HL-60 (cell line): ENCODE measurements around the gene PSAT1.

ENCODE experiments used
- DNase-seq, 2 experiments: peaks; one replicate each; pipeline ENCODE4 v3.0.0-alpha.2; 2010 to 2020; ENCODE audit warnings: low read depth in 1 of 2, low spot score in 1 of 2
- H3K27ac ChIP-seq: fragments of 250-450 bp; sonication (Bioruptor Pico); replicated peaks from 2 replicates; pipeline ENCODE4 v1.5.1; 2020; ENCODE audit warnings: mild to moderate bottlenecking, moderate library complexity
- H3K27me3 ChIP-seq: fragments of 250-450 bp; sonication (Bioruptor Pico); 2 replicates; pipeline ENCODE4 v1.5.1; 2021; ENCODE audit warnings: mild to moderate bottlenecking, moderate library complexity; ENCODE audit not compliant: insufficient read depth, poor library complexity, severe bottlenecking
- H3K4me3 ChIP-seq: replicated peaks from 2 replicates; pipeline ENCODE4 v1.5.1; 2011; ENCODE audit warnings: mild to moderate bottlenecking, control low read depth, low read length; ENCODE audit not compliant: insufficient read depth
- GABPA ChIP-seq: IDR thresholded peaks from 2 replicates; pipeline ENCODE4 v1.6.1; 2012; ENCODE audit warnings: low read depth
- POLR2AphosphoS5 ChIP-seq: IDR thresholded peaks from 2 replicates; pipeline ENCODE4 v1.6.1; 2012; ENCODE audit warnings: low read depth
- SPI1 ChIP-seq: IDR thresholded peaks from 2 replicates; pipeline ENCODE4 v1.6.1; 2012; ENCODE audit warnings: low read depth, mild to moderate bottlenecking, borderline replicate concordance
- long read RNA-seq: library from polyadenylated mRNA; unstranded; transcript quantifications from one replicate; pipeline ENCODE4 v2.0.0, GENCODE V29; 2020
- TF ChIP-seq, protein P1 (sequence below): IDR thresholded peaks from one replicate; pipeline ENCODE4 v1.5.1; 2011; ENCODE audit warnings: low read length, control low read depth, inconsistent platforms; ENCODE audit not compliant: insufficient read depth
- TF ChIP-seq, protein P2 (sequence below): IDR thresholded peaks from 2 replicates; pipeline ENCODE4 v1.6.1; 2012; ENCODE audit warnings: low read depth; ENCODE audit not compliant: insufficient replicate concordance

The PSAT1 gene
- long read RNA-seq, transcript PSAT1-202 (9 exons, 2,188 nt) = major isoform, 2,211 of 2,565 reads
- long read RNA-seq, transcript PSAT1-201 (8 exons, 1,411 nt) = minor isoform, 282 of 2,565 reads
- long read RNA-seq, partial matches to known transcripts = 22 of 2,565 reads
- long read RNA-seq, other reads (novel, unspliced or antisense) = 50 of 2,565 reads

DNA sequence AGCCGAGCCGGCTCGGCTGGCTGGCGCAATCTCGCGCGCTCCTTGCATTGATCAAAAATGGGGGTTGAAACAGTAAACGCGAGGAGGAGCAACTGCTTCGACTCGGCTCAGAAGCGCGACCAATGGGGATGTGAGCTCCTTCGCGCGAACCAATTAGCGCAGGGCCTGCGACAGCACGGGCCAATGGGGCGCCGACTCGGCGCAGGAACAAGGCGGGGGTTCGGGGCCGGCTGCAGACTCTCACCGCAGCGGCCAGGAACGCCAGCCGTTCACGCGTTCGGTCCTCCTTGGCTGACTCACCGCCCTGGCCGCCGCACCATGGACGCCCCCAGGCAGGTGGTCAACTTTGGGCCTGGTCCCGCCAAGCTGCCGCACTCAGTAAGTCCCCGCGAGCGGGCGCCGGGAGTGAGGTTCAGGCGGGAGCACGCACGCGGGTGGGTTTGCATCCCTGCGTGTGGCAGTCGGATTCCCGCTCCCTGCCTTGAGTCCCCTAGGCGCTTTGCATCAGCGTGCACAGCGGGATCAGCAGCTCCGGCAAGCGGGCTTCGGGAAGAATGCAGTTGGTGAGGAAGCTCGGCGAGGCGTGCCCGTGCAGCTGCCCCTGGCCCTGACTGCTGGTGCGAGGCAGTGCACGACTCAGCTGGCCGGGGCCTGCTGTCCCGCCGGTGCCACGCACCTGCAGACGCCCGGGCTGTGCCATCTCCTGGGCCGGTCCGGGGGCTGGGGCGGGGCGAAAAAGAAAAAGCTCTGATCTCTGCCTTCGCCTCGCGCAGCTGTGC, at the start of gene PSAT1:
PSAT1 (plus strand) TSS at position 233 of the 779 bp plus-strand sequence; CDS start at position 319, 86 bp downstream.
- peak within 1 kb of the TSS; percentile 91 for H3K27ac ChIP-seq
- peak; percentile 92 to 97 for DNase-seq
- TF ChIP-seq, protein P1, sequence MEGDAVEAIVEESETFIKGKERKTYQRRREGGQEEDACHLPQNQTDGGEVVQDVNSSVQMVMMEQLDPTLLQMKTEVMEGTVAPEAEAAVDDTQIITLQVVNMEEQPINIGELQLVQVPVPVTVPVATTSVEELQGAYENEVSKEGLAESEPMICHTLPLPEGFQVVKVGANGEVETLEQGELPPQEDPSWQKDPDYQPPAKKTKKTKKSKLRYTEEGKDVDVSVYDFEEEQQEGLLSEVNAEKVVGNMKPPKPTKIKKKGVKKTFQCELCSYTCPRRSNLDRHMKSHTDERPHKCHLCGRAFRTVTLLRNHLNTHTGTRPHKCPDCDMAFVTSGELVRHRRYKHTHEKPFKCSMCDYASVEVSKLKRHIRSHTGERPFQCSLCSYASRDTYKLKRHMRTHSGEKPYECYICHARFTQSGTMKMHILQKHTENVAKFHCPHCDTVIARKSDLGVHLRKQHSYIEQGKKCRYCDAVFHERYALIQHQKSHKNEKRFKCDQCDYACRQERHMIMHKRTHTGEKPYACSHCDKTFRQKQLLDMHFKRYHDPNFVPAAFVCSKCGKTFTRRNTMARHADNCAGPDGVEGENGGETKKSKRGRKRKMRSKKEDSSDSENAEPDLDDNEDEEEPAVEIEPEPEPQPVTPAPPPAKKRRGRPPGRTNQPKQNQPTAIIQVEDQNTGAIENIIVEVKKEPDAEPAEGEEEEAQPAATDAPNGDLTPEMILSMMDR = no peak
- TF ChIP-seq SPI1 (no peak), GABPA (no peak), POLR2AphosphoS5 (peak; percentile 76; the same call in 1 of the 2 replicates)
- TF ChIP-seq, protein P2, sequence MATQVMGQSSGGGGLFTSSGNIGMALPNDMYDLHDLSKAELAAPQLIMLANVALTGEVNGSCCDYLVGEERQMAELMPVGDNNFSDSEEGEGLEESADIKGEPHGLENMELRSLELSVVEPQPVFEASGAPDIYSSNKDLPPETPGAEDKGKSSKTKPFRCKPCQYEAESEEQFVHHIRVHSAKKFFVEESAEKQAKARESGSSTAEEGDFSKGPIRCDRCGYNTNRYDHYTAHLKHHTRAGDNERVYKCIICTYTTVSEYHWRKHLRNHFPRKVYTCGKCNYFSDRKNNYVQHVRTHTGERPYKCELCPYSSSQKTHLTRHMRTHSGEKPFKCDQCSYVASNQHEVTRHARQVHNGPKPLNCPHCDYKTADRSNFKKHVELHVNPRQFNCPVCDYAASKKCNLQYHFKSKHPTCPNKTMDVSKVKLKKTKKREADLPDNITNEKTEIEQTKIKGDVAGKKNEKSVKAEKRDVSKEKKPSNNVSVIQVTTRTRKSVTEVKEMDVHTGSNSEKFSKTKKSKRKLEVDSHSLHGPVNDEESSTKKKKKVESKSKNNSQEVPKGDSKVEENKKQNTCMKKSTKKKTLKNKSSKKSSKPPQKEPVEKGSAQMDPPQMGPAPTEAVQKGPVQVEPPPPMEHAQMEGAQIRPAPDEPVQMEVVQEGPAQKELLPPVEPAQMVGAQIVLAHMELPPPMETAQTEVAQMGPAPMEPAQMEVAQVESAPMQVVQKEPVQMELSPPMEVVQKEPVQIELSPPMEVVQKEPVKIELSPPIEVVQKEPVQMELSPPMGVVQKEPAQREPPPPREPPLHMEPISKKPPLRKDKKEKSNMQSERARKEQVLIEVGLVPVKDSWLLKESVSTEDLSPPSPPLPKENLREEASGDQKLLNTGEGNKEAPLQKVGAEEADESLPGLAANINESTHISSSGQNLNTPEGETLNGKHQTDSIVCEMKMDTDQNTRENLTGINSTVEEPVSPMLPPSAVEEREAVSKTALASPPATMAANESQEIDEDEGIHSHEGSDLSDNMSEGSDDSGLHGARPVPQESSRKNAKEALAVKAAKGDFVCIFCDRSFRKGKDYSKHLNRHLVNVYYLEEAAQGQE = peak; percentile 70

GRCh38 chr9:78248635-78249034, 48.3 kb upstream of the PSAT1 start:
- no peak for DNase-seq
- TF ChIP-seq, protein P1 = no peak
- peak; percentile 56; the same call in 1 of the 2 replicates for TF ChIP-seq SPI1
- no peak for TF ChIP-seq POLR2AphosphoS5
- TF ChIP-seq, protein P2 = no peak
- Histone ChIP-seq H3K27ac (no peak overlapping the region), H3K27me3 (no peaks in the 10 kb centered on the region), H3K4me3 (no peak overlapping the region)

More for the DNA sequence above, at the start of gene PSAT1:
- peak within 1 kb of the TSS; percentile 67 for H3K4me3 ChIP-seq
- no peaks in the 10 kb centered on the region for H3K27me3 ChIP-seq

GRCh38 chr9:78249542-78249941, 47.4 kb upstream of the PSAT1 start:
- DNase-seq = no peak
- TF ChIP-seq SPI1 = no peak
- no peak for TF ChIP-seq GABPA
- no peak overlapping the region for H3K4me3 ChIP-seq
- H3K27ac ChIP-seq = no peak overlapping the region
- no peaks in the 10 kb centered on the region for H3K27me3 ChIP-seq

DNA sequence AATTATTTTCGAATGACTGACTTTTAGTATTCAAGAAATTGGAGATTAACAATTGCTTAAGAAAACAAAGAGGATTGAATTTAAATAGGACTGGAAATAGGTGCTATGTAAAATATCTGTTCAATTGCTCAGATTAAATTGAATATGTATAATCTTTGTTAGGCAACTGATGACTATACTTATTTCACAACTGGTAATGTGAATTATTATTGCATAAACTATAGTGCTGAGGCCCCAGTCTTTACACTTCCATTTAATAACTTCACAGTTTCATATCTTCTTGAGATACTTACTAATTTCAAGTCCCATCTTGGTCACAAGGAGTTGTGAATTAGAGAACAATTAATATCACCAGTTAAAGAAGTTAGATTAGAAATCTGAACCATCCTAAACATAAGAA, 44.3 kb upstream of the PSAT1 start:
- no peaks in the 10 kb centered on the region for H3K27me3 ChIP-seq
- H3K27ac ChIP-seq = no peak overlapping the region
- TF ChIP-seq, protein P2 = no peak
- TF ChIP-seq GABPA (no peak), POLR2AphosphoS5 (no peak), SPI1 (no peak)
- TF ChIP-seq, protein P1 = no peak
- no peak for DNase-seq
- H3K4me3 ChIP-seq = no peak overlapping the region
